Ovary (tissue), 9 donors: Measurements from ENCODE around the gene ZNF664. TPM values are rescaled to one million over a fixed set of nuclear protein-coding genes. Genes with fewer than 3 reads are reported as not detected.

Experiments used
- DNase-seq, 5 donors: peaks; one replicate each; pipeline ENCODE4 v3.0.0-alpha.2; 2019 to 2020
- H3K27ac ChIP-seq, 2 donors: fragments of 200-600 bp; one replicate each; pipeline versions ENCODE4 v1.5.1 to v1.8.0; 2019 to 2022
- H3K27me3 ChIP-seq: fragments of 200-600 bp; one replicate; pipeline ENCODE4 v1.8.0; 2022
- H3K36me3 ChIP-seq: fragments of 200-600 bp; sonication (generic); one replicate; pipeline ENCODE4 v1.5.1; 2019
- H3K4me1 ChIP-seq: one replicate; pipeline ENCODE4 v1.8.1; 2013; ENCODE audit warnings: mild to moderate bottlenecking, moderate library complexity; ENCODE audit not compliant: insufficient read depth
- H3K4me3 ChIP-seq: fragments of 200-600 bp; sonication (generic); one replicate; pipeline ENCODE4 v1.5.1; 2017
- H3K9me3 ChIP-seq, 2 donors: fragments of 200-600 bp in 1 of 2; sonication (generic) in 1 of 2; one replicate each; pipeline versions ENCODE4 v1.5.1 to v1.8.1; 2013 to 2019; ENCODE audit warnings: mild to moderate bottlenecking in 1 of 2, moderate library complexity in 1 of 2
- EP300 ChIP-seq: sonication (generic); formaldehyde crosslinking; IDR thresholded peaks from one replicate; pipeline ENCODE4 v1.6.1; 2017; ENCODE audit warnings: antibody characterized with exemption
- POLR2A ChIP-seq: fragments of 450-650 bp; IDR thresholded peaks from one replicate; pipeline ENCODE4 v1.6.1; 2017; ENCODE audit warnings: antibody characterized with exemption, mild to moderate bottlenecking, moderate library complexity
- WGBS, 3 donors: extraction: QIAGEN DNeasy Blood & Tissue Kit in 1 of 3; methylation state at CpG; one replicate each; pipeline versions ENCODE4 v1.1.5 to v1.1.7; 2013 to 2017; 5-methylcytosine and 5-hydroxymethylcytosine counted together
- intact Hi-C, 4 donors: fragments of 100-400 bp; cut with DNase I; formaldehyde crosslinking; loops; one replicate each; pipeline versions ENCODE4 v1.11.0 to v1.15.1; 2022 to 2023
- polyA plus RNA-seq, 2 donors: library from polyadenylated mRNA; stranded (reverse); fragments of 200-250 nt in 1 of 2; fragments of 350-450 nt in 1 of 2; fragmentation: Illumina TruSeq in 1 of 2; extraction: RNeasy Lipid Tissue Mini Kit (QIAGEN cat#74804) in 1 of 2; gene quantifications; one replicate each; pipeline ENCODE4 v1.2.3, GENCODE V29; 2013 to 2014
- total RNA-seq, 7 donors: library from RNA; depleted of rRNA in 2 of 7; stranded (reverse); fragments of >200 nt in 2 of 7; fragmentation: NEBNext Ultra II Directional in 3 of 7; extraction: Animal tissue kit (Norgen Biotek cat#: 25700) in 3 of 7; gene quantifications; one replicate each; pipeline versions ENCODE4 v1.1.0 to v1.2.4, GENCODE V29; 2016 to 2023
- TF ChIP-seq, protein P1 (sequence below), 3 donors: fragments of 450-650 bp in 2 of 3; fragments of 200-600 bp in 1 of 3; IDR thresholded peaks; one replicate each; pipeline versions ENCODE4 v1.5.1 to v1.8.0; 2016 to 2022; ENCODE audit warnings: antibody characterized with exemption in 3 of 3, mild to moderate bottlenecking in 1 of 3
- donor health status: DM: no; HTN: no; CAD: no; lungs with moderate emphysema.
- donor health status: DM: no; HTN: no; CAD: no.
- donor health status: Bipolar disorder and iron deficiency.
- donor health status: DM: yes; HTN: yes; CAD: no.
- donor health status: DM: no; HTN: no; CAD: no.
- donor health status: DM: yes; HTN: yes; CAD: no.

The ZNF664 gene
- total and polyA plus RNA-seq, 9 donors: 33.5 to 74.7 (median 58.6) TPM

DNA sequence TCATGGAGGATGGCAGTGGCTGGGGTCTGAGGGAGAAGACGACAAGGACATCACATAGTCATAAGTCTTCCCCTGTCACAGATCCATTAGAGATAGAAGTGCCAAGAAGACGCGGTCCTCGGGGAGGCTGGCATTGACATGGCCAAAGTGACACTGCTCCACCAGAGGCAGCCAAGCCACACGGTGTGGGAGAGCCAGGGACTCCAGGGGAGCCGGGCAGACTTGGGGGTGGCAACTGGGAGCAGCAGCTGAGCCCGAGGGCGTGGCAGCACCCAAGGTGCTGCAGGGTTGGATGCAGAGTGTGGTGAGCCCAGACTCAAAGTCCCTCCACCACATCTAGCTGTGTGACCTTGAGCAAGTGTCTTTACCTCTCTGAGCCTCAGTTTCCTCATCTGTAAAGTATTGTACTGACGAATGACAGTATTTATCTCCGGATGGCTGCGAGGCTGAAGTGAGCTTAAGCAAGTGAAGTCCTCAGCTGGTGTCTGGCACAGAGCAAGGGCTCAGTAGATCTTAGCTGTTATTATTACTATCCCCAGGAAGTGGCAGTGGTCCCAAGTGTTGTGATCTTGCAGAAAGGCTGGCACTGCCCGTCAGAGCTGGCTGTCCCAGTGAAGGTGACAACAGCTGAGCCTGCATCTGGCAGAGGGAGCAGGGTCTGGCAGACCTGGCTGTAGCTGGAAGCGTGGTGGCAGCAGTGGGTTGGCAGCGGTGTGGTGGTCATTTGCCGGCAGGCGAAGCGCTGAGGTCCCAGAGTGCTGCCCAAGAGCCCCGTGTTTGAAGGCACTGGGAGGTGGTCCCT is 54.9 kb downstream of the ZNF664 start:
- H3K27me3 ChIP-seq: no peaks in the 10 kb centered on the region
- TF ChIP-seq POLR2A (no peak), EP300 (no peak)
- TF ChIP-seq, protein P1, sequence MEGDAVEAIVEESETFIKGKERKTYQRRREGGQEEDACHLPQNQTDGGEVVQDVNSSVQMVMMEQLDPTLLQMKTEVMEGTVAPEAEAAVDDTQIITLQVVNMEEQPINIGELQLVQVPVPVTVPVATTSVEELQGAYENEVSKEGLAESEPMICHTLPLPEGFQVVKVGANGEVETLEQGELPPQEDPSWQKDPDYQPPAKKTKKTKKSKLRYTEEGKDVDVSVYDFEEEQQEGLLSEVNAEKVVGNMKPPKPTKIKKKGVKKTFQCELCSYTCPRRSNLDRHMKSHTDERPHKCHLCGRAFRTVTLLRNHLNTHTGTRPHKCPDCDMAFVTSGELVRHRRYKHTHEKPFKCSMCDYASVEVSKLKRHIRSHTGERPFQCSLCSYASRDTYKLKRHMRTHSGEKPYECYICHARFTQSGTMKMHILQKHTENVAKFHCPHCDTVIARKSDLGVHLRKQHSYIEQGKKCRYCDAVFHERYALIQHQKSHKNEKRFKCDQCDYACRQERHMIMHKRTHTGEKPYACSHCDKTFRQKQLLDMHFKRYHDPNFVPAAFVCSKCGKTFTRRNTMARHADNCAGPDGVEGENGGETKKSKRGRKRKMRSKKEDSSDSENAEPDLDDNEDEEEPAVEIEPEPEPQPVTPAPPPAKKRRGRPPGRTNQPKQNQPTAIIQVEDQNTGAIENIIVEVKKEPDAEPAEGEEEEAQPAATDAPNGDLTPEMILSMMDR (IDR thresholded peaks at IDR 0.05): no peak
- H3K4me3 ChIP-seq: no peak overlapping the region
- DNase-seq: no peak
- 86 to 88% (median 87%) methylated on average over 18 of the region's 18 CpGs for WGBS, 3 donors
- intact Hi-C loops: loop anchor here in 1 of 4 donors (10.0 kb wide), 1 partner anchor 123 kb away; no protein-coding TSS in a partner anchor
- H3K36me3 ChIP-seq: no peaks in the 10 kb centered on the region
- no peaks in the 10 kb centered on the region for H3K4me1 ChIP-seq
- H3K27ac ChIP-seq: no peak overlapping the region
- no peaks in the 10 kb centered on the region for H3K9me3 ChIP-seq

DNA sequence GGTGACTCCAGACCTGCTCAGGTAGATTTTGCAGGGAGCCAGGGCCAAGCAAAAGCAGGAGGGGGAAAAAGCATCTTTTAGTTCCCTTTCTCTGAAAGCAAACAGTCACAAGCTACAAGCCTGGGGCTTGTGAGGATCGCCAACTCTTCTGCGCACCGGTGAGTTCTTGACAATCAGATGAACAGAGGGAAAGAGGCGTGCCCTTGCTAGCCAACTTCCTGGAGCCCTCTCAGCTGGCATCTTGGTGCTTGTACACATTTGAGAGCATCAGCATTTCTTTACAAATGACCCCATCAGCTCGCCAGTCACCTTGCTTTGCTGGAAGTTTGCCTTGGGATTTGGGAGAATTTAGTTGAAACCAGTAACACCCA is 55.5 kb downstream of the ZNF664 start:
- no peaks in the 10 kb centered on the region for H3K9me3 ChIP-seq
- 85 to 92% (median 87%) methylated on average over 5 of the region's 5 CpGs for WGBS, 3 donors
- no peaks in the 10 kb centered on the region for H3K4me1 ChIP-seq
- TF ChIP-seq EP300 (no peak), POLR2A (no peak)
- TF ChIP-seq, protein P1 (IDR thresholded peaks at IDR 0.05): no peak
- no peak overlapping the region for H3K27ac ChIP-seq
- H3K4me3 ChIP-seq: no peak overlapping the region
- H3K36me3 ChIP-seq: no peaks in the 10 kb centered on the region
- intact Hi-C loops: loop anchor here in 1 of 4 donors (10.0 kb wide), 1 partner anchor 124 kb away; no protein-coding TSS in a partner anchor
- no peak for DNase-seq
- H3K27me3 ChIP-seq: no peaks in the 10 kb centered on the region

DNA sequence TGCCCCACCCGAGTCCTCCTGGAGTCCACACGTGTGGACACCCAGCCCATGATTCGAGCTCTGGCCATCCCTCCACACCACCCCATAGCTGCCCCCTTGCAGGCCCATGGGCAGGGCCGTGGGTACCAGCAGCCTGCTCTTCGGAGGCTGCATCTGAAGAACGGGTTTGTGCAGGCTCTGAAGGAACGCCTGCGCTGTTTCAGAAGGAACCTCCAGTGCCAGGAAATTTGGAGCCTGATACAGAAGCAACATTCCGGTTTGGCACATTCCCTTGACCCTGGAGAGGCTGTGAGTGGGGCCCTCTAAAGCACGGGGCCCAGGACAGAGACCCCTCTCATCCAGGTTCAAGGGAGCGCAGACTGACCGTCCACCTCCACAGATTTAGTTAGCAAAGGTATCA is 57.0 kb downstream of the ZNF664 start:
- Histone ChIP-seq H3K9me3 (no peaks in the 10 kb centered on the region), H3K4me1 (no peaks in the 10 kb centered on the region), H3K27me3 (no peaks in the 10 kb centered on the region), H3K27ac (no peak overlapping the region), H3K4me3 (no peak overlapping the region), H3K36me3 (no peaks in the 10 kb centered on the region)
- DNase-seq: no peak
- whole genome bisulfite sequencing, 3 donors: 41 to 48% (median 44%) methylated on average over 12 of the region's 12 CpGs
- intact Hi-C loops: loop anchor here in 2 of 4 donors (5.0 to 10.0 kb wide), 2 partner anchors 737 to 885 kb away; partner anchors contain the start of gene UBC (in 1 of the 2)
- no peak for TF ChIP-seq POLR2A
- TF ChIP-seq EP300: no peak
- TF ChIP-seq, protein P1 (IDR thresholded peaks at IDR 0.05): no peak

DNA sequence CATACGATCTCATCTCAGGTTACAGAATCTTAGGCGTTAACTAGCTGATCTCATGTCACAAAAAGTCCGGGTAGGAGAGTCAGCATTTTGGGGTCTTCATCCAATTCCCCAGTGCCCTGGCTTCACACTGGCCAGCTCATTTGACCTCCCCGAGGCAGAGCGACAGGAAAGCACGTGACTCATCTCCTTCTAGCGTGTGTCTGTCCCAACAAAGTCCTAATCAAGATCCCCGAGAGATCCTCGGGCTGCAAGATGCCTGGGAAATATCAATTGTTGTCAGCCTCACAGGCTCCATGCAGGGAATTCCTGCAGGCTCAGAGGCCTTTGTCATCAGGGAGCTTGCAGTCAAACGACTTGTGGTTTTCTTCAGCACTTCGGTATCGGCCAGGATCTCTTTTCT is 57.5 kb downstream of the ZNF664 start:
- Histone ChIP-seq H3K4me3 (no peak overlapping the region), H3K9me3 (no peaks in the 10 kb centered on the region), H3K27me3 (no peaks in the 10 kb centered on the region), H3K4me1 (no peaks in the 10 kb centered on the region), H3K27ac (no peak overlapping the region), H3K36me3 (no peaks in the 10 kb centered on the region)
- TF ChIP-seq POLR2A: no peak
- no peak for TF ChIP-seq EP300
- TF ChIP-seq, protein P1 (IDR thresholded peaks at IDR 0.05): no peak
- DNase-seq: no peak
- intact Hi-C loops: loop anchor here in 2 of 4 donors (5.0 to 10.0 kb wide), 2 partner anchors 737 to 884 kb away; partner anchors contain the start of gene UBC (in 1 of the 2)
- WGBS, 3 donors: 31 to 39% (median 35%) methylated on average over 12 of the region's 12 CpGs
